GM23338 (cell line): ENCODE measurements around the gene CTSK. TPM values are rescaled to one million over a fixed set of nuclear protein-coding genes. Genes with fewer than 3 reads are reported as not detected.
A peak's percentile ranks its signal among the peaks of the same experiment; 100 is the strongest.

Experiments
- ATAC-seq: fragments of 200-7000 bp; cut with Tn5 transposase; 3 replicates; pipeline ENCODE4 v1.9.1; 2020
- DNase-seq: peaks from one replicate; pipeline ENCODE4 v3.0.0-alpha.2; 2015; ENCODE audit warnings: low spot score
- H2AFZ ChIP-seq: fragments of 200-600 bp; sonication (generic); 2 replicates; pipeline ENCODE4 v1.8.0; 2016; ENCODE audit warnings: antibody characterized with exemption, mild to moderate bottlenecking, moderate library complexity
- H3F3A ChIP-seq: fragments of 200-600 bp; sonication (generic); replicated peaks from 2 replicates; pipeline ENCODE4 v1.8.0; 2017; ENCODE audit warnings: antibody characterized with exemption, mixed run types, low read depth
- H3K27ac ChIP-seq: fragments of 200-600 bp; sonication (generic); 2 replicates; pipeline ENCODE4 v1.6.1; 2016; ENCODE audit warnings: low read depth
- H3K27me3 ChIP-seq: fragments of 200-600 bp; sonication (generic); 2 replicates; pipeline ENCODE4 v1.8.0; 2016; ENCODE audit warnings: mild to moderate bottlenecking, mixed run types, moderate library complexity; ENCODE audit not compliant: insufficient read depth
- H3K36me3 ChIP-seq: fragments of 200-600 bp; sonication (generic); 2 replicates; pipeline ENCODE4 v1.8.0; 2016; ENCODE audit warnings: mild to moderate bottlenecking; ENCODE audit not compliant: insufficient read depth
- H3K4me1 ChIP-seq: fragments of 200-600 bp; sonication (generic); 2 replicates; pipeline ENCODE4 v1.8.0; 2016; ENCODE audit warnings: mild to moderate bottlenecking, moderate library complexity; ENCODE audit not compliant: insufficient read depth
- H3K4me2 ChIP-seq: fragments of 200-600 bp; sonication (generic); 2 replicates; pipeline ENCODE4 v1.7.1; 2017; ENCODE audit warnings: mixed run types
- H3K4me3 ChIP-seq: fragments of 200-600 bp; sonication (generic); 2 replicates; pipeline ENCODE4 v1.6.1; 2016; ENCODE audit warnings: mixed run types
- H3K79me2 ChIP-seq: fragments of 200-600 bp; sonication (generic); replicated peaks from 2 replicates; pipeline ENCODE4 v1.8.0; 2017; ENCODE audit warnings: mild to moderate bottlenecking; ENCODE audit not compliant: insufficient read depth
- H3K9me2 ChIP-seq: fragments of 200-600 bp; sonication (generic); 2 replicates; pipeline ENCODE4 v1.8.0; 2017; ENCODE audit not compliant: insufficient read depth
- H4K20me1 ChIP-seq: fragments of 200-600 bp; sonication (generic); replicated peaks from 2 replicates; pipeline ENCODE4 v1.8.0; 2017; ENCODE audit warnings: mild to moderate bottlenecking; ENCODE audit not compliant: insufficient read depth
- H3K27ac Mint-ChIP-seq: 2 replicates; pipeline ENCODE4 v1.8.0; 2020; ENCODE audit warnings: inconsistent platforms, mild to moderate bottlenecking, moderate library complexity, mixed read lengths
- H3K27me3 Mint-ChIP-seq: 3 replicates; pipeline ENCODE4 v1.8.0; 2022; ENCODE audit warnings: low read depth, mild to moderate bottlenecking, moderate library complexity, mixed read lengths, inconsistent platforms; ENCODE audit not compliant: insufficient read depth, poor library complexity
- H3K36me3 Mint-ChIP-seq: 3 replicates; pipeline ENCODE4 v1.8.0; 2021; ENCODE audit warnings: low read depth, mild to moderate bottlenecking, inconsistent platforms, moderate library complexity, mixed read lengths
- H3K4me1 Mint-ChIP-seq: 3 replicates; pipeline ENCODE4 v1.8.0; 2020; ENCODE audit warnings: mild to moderate bottlenecking, inconsistent platforms, mixed read lengths
- H3K4me3 Mint-ChIP-seq: 3 replicates; pipeline ENCODE4 v1.8.0; 2021; ENCODE audit warnings: moderate library complexity, mild to moderate bottlenecking, inconsistent platforms, mixed read lengths
- H3K9me3 Mint-ChIP-seq: 3 replicates; pipeline ENCODE4 v1.8.0; 2020; ENCODE audit warnings: moderate library complexity, mild to moderate bottlenecking, inconsistent platforms, mixed read lengths
- EZH2phosphoT487 ChIP-seq: fragments of 200-600 bp; sonication (generic); IDR thresholded peaks from one replicate; pipeline ENCODE4 v1.8.1; 2018; ENCODE audit warnings: antibody characterized with exemption; ENCODE audit not compliant: unreplicated experiment
- JUNB ChIP-seq: IDR thresholded peaks from one replicate; pipeline ENCODE4 v1.6.1; 2016; ENCODE audit warnings: antibody characterized with exemption; ENCODE audit not compliant: unreplicated experiment
- POLR2AphosphoS5 ChIP-seq: IDR thresholded peaks from 2 replicates; pipeline ENCODE4 v1.6.1; 2016; ENCODE audit warnings: antibody characterized with exemption, low read depth
- polyA plus RNA-seq: library from polyadenylated mRNA; unstranded; fragments of >200 nt; fragmentation: Nextera tagmentation; extraction: Ambion mirVana; gene quantifications from 2 replicates; pipeline ENCODE4 v1.2.1, GENCODE V29; 2016
- total RNA-seq: library from RNA; depleted of rRNA; stranded (reverse); fragments of >200 nt; shearing (Covaris generic); gene quantifications from 2 replicates; pipeline ENCODE4 v1.2.3, GENCODE V29; 2014
- TF ChIP-seq, protein P1 (sequence below): fragments of 250-450 bp; sonication (Bioruptor Pico); IDR thresholded peaks from 2 replicates; pipeline ENCODE4 v1.5.0; 2020; ENCODE audit warnings: mild to moderate bottlenecking, moderate library complexity
- TF ChIP-seq, protein P2 (sequence below): IDR thresholded peaks from 2 replicates; pipeline ENCODE4 v1.6.1; 2016; ENCODE audit warnings: antibody characterized with exemption
- TF ChIP-seq, protein P3 (sequence below), 2 experiments: fragments of 200-600 bp in 1 of 2; sonication (generic) in 1 of 2; conservative IDR thresholded peaks; 2 replicates each; pipeline versions ENCODE4 v1.5.1 to v1.6.1; 2016 to 2017; ENCODE audit warnings: antibody characterized with exemption in 2 of 2, low read depth in 2 of 2, mild to moderate bottlenecking in 2 of 2, moderate library complexity in 1 of 2

The CTSK gene
- total and polyA plus RNA-seq, 2 experiments from 2014 or later = 2.8 to 3.3 TPM

DNA sequence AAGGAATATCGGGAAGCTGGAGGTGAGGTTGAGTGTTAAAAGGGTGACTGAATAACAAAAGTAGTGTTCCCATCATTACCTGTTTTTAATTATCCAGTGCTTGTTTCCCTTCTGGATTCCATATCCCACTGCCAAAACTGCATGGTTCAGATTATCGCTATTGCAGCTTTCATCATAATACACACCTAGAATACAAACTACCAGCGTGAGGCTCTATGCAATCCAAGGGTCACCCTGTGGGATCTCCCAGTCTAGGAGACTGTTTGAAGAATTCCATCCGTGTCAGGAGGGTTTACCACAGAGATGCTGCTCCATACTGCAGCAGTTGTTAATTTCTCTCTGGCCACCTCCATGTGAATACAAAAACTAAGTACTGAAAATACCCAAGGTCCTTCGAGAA is 9.0 kb downstream of the CTSK start (continued):
- TF ChIP-seq, protein P1, sequence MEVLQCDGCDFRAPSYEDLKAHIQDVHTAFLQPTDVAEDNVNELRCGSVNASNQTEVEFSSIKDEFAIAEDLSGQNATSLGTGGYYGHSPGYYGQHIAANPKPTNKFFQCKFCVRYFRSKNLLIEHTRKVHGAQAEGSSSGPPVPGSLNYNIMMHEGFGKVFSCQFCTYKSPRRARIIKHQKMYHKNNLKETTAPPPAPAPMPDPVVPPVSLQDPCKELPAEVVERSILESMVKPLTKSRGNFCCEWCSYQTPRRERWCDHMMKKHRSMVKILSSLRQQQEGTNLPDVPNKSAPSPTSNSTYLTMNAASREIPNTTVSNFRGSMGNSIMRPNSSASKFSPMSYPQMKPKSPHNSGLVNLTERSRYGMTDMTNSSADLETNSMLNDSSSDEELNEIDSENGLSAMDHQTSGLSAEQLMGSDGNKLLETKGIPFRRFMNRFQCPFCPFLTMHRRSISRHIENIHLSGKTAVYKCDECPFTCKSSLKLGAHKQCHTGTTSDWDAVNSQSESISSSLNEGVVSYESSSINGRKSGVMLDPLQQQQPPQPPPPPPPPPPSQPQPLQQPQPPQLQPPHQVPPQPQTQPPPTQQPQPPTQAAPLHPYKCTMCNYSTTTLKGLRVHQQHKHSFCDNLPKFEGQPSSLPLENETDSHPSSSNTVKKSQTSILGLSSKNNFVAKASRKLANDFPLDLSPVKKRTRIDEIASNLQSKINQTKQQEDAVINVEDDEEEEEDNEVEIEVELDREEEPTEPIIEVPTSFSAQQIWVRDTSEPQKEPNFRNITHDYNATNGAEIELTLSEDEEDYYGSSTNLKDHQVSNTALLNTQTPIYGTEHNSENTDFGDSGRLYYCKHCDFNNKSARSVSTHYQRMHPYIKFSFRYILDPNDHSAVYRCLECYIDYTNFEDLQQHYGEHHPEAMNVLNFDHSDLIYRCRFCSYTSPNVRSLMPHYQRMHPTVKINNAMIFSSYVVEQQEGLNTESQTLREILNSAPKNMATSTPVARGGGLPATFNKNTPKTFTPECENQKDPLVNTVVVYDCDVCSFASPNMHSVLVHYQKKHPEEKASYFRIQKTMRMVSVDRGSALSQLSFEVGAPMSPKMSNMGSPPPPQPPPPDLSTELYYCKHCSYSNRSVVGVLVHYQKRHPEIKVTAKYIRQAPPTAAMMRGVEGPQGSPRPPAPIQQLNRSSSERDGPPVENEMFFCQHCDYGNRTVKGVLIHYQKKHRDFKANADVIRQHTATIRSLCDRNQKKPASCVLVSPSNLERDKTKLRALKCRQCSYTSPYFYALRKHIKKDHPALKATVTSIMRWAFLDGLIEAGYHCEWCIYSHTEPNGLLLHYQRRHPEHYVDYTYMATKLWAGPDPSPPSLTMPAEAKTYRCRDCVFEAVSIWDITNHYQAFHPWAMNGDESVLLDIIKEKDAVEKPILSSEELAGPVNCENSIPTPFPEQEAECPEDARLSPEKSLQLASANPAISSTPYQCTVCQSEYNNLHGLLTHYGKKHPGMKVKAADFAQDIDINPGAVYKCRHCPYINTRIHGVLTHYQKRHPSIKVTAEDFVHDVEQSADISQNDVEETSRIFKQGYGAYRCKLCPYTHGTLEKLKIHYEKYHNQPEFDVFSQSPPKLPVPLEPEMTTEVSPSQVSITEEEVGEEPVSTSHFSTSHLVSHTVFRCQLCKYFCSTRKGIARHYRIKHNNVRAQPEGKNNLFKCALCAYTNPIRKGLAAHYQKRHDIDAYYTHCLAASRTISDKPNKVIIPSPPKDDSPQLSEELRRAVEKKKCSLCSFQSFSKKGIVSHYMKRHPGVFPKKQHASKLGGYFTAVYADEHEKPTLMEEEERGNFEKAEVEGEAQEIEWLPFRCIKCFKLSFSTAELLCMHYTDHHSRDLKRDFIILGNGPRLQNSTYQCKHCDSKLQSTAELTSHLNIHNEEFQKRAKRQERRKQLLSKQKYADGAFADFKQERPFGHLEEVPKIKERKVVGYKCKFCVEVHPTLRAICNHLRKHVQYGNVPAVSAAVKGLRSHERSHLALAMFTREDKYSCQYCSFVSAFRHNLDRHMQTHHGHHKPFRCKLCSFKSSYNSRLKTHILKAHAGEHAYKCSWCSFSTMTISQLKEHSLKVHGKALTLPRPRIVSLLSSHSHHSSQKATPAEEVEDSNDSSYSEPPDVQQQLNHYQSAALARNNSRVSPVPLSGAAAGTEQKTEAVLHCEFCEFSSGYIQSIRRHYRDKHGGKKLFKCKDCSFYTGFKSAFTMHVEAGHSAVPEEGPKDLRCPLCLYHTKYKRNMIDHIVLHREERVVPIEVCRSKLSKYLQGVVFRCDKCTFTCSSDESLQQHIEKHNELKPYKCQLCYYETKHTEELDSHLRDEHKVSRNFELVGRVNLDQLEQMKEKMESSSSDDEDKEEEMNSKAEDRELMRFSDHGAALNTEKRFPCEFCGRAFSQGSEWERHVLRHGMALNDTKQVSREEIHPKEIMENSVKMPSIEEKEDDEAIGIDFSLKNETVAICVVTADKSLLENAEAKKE = no peak
- no peak for TF ChIP-seq POLR2AphosphoS5
- TF ChIP-seq, protein P2, sequence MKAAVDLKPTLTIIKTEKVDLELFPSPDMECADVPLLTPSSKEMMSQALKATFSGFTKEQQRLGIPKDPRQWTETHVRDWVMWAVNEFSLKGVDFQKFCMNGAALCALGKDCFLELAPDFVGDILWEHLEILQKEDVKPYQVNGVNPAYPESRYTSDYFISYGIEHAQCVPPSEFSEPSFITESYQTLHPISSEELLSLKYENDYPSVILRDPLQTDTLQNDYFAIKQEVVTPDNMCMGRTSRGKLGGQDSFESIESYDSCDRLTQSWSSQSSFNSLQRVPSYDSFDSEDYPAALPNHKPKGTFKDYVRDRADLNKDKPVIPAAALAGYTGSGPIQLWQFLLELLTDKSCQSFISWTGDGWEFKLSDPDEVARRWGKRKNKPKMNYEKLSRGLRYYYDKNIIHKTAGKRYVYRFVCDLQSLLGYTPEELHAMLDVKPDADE = no peak
- TF ChIP-seq, protein P3, sequence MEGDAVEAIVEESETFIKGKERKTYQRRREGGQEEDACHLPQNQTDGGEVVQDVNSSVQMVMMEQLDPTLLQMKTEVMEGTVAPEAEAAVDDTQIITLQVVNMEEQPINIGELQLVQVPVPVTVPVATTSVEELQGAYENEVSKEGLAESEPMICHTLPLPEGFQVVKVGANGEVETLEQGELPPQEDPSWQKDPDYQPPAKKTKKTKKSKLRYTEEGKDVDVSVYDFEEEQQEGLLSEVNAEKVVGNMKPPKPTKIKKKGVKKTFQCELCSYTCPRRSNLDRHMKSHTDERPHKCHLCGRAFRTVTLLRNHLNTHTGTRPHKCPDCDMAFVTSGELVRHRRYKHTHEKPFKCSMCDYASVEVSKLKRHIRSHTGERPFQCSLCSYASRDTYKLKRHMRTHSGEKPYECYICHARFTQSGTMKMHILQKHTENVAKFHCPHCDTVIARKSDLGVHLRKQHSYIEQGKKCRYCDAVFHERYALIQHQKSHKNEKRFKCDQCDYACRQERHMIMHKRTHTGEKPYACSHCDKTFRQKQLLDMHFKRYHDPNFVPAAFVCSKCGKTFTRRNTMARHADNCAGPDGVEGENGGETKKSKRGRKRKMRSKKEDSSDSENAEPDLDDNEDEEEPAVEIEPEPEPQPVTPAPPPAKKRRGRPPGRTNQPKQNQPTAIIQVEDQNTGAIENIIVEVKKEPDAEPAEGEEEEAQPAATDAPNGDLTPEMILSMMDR (conservative IDR thresholded peaks at IDR 0.05; ENCODE audit: low read depth in 2 of 2) = no peak

DNA sequence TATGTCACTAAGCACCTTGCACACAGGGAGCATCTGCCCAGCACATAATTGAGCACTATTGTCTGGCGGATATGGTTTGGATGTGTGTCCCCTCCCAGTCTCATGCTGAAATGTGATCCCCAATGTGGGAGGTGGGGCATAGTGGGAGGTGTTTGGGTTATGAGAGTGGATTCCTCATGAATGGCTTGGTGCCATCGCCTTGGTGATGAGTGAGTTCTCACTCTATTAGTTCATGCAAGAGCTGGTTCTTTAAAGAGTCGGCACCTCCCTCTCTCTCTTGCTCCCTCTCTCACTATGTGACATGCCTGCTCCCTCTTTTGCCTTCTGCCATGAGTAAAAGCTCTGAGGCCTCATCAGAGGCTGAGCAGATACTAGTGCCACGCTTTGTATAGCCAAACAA is 9.5 kb downstream of the CTSK start:
- DNase-seq (peak; percentile 29), ATAC-seq (peak; percentile 60)
- H3K27me3 ChIP-seq = no peaks in the 10 kb centered on the region
- peaks cover 30% of the 10 kb centered on the region for H3K4me1 Mint-ChIP-seq
- H2AFZ ChIP-seq = no peak overlapping the region
- H3K27me3 Mint-ChIP-seq = no peaks in the 10 kb centered on the region
- no peaks in the 10 kb centered on the region for H4K20me1 ChIP-seq
- peaks cover 21% of the 10 kb centered on the region for H3K4me1 ChIP-seq
- H3K36me3 ChIP-seq = no peaks in the 10 kb centered on the region
- H3K9me2 ChIP-seq = no peaks in the 10 kb centered on the region
- peak overlapping the region; percentile 4; the same call in 1 of the 2 replicates for H3K4me2 ChIP-seq
- H3K36me3 Mint-ChIP-seq = no peaks in the 10 kb centered on the region
- no peaks in the 10 kb centered on the region for H3K9me3 Mint-ChIP-seq
- H3K27ac Mint-ChIP-seq = no peak overlapping the region
- H3K4me3 ChIP-seq = no peak overlapping the region
- H3K4me3 Mint-ChIP-seq = no peak overlapping the region; the same call in 2 of the 3 replicates
- no peak overlapping the region for H3K27ac ChIP-seq
- no peaks in the 10 kb centered on the region for H3K79me2 ChIP-seq
- H3F3A ChIP-seq = no peaks in the 10 kb centered on the region
- TF ChIP-seq EZH2phosphoT487 (no peak), POLR2AphosphoS5 (no peak), JUNB (no peak)
- TF ChIP-seq, protein P2 = no peak
